ENCODE results near the gene DNHD1.
A peak's percentile ranks its signal among the peaks of the same experiment; 100 is the strongest.

The DNHD1 gene

DNA sequence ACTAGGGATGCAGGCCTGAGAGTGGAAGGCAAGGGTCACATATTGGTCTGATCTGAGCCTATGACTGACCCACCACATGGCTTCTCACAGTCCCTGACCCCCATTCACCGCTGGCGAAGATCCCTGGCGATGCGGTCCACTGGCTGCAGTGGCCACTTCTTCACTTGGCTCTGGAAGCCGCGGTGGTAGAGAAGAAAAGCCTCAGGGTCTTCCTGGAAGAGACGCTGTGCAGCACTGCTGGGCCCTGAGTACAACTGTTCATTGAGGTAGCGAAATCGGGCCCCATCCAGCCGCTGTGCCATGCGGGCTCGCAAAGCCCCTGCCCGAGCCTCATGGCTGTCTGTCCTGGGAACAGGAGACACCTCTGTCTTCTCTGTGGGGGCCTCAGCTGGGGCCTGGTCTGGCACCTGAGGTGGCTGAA lies 104.0 kb downstream of the DNHD1 start:
- FAIRE-seq (no peak), DNase-seq (ENCODE audit: insufficient read length) (no peak)
- TF ChIP-seq TAF1 (IDR thresholded peaks at IDR 0.05; ENCODE audit: borderline replicate concordance, low read depth, low read length): no peak
- TF ChIP-seq POLR2AphosphoS5 (IDR thresholded peaks at IDR 0.05; ENCODE audit: low read depth, low read length): no peak
- TF ChIP-seq POLR2A (IDR thresholded peaks at IDR 0.05; ENCODE audit: low read depth, low read length): no peak

DNA sequence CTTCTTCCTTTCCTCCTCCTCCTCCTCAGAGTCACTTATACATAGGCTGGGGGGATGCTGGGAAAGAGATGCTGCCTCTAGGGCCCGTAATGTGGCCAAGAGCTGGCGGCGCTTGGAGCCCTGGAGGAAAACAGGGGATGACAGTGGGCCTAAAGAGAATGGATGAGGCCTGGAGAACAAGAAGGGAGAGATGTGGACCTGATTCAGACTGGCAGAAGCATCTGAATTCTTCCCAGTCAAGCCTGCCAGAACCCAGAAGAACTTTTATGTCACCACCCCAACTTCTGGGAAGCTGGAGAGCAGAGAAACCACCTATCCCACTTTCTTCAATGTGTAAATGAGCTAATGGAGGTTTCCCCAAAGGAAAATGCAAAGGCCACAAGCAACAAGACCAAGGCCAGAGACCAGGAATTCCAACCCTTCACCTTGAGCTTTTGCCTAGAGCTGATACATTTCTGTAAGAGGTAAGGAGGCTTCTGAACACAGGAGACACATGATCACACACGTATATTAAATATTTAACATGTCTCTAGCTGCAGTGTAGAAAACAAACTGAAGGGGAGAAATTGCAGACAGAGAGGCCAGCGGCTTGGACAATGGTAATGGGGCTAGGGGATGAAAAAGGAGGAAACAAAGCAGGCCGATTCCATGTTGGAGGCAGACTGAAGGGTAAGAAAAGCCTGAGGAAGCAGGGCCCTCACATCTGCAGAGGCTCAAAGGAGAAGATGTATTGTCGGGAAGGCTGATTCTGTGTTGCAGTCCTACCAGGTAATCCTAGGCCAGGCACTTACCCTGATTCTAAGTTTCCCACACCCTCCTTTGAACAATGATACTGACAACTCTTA lies 105.2 kb downstream of the DNHD1 start:
- FAIRE-seq (no peak), DNase-seq (ENCODE audit: insufficient read length) (no peak)
- TF ChIP-seq TAF1 (IDR thresholded peaks at IDR 0.05; ENCODE audit: borderline replicate concordance, low read depth, low read length): no peak
- TF ChIP-seq POLR2AphosphoS5 (IDR thresholded peaks at IDR 0.05; ENCODE audit: low read depth, low read length): no peak
- no peak for TF ChIP-seq POLR2A (IDR thresholded peaks at IDR 0.05; ENCODE audit: low read depth, low read length)

DNA sequence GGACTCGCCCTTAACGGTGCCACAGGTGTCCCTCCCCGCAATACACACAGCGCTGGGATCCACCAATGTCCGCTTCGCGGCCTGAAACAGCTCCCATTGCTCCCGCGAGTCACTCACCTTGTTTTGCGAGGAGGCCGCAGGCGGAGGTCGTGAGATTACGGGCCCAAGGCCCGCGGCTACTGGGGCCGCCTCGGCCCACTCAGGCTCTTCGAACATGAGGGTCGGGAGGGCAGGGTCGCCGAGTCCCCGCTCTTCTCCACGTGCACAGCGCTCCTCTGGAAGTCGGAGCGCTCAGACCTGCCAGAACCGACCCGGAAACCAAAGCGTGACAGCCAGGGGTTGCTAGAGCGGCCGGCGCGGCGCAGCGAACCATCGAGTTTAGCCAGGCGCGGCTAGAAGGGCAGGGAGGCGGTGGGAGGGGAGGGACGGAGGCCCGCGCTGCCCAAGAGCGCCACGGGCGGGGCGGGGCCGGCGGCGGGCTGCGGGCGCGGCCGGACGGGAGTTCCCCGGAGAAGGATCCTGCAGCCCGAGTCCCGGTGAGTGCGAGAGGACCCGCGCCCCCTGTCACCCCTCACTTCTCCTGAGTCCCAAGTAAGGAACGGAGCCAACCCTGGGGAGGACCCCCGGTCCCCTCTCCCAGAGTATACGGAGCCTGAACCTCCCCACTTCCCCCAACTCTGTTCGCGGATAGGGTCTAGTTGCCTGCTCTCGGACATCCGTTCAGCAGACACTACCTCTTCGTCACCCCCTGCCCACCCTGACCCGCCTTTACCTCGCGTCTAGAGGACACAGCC lies 106.4 kb downstream of the DNHD1 start, which contains the start of the genes ILK and RRP8:
Gene ILK, plus strand, starts transcription at position 488 of the 794 bp plus-strand sequence. CDS start 498 bp downstream, outside the sequence.
Gene RRP8, minus strand, starts transcription at position 330 of the 794 bp plus-strand sequence. Its CDS starts 114 bp downstream, at position 216.
- FAIRE-seq: peak; percentile 99
- DNase-seq (ENCODE audit: insufficient read length): peak; percentile 93
- TF ChIP-seq POLR2AphosphoS5 (IDR thresholded peaks at IDR 0.05; ENCODE audit: low read depth, low read length) (peak; percentile 80), POLR2A (IDR thresholded peaks at IDR 0.05; ENCODE audit: low read depth, low read length) (peak; percentile 85), TAF1 (IDR thresholded peaks at IDR 0.05; ENCODE audit: borderline replicate concordance, low read depth, low read length) (peak; percentile 84)

DNA sequence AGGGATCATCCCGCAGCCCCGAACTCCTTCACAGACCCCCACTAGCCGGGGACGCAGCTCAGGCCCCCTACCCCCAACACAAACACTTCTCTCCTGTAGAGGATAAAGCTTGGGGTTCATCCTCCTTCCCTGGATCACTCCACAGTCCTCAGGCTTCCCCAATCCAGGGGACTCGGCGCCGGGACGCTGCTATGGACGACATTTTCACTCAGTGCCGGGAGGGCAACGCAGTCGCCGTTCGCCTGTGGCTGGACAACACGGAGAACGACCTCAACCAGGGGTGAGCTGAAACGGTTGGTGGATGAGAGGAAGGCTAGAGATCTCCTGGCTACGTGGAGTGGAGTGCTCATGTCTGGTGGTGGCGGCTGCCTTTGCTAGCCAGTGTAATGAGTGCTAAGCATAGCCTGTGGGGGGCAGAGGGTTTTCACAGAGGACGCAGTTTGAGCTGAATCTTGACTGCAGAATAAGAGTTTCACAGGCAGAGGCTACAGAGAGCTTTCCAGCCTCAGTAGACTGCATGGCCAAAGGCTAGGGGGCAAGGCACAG lies 107.1 kb downstream of the DNHD1 start:
- 0 out of 2 replicates have a peak, but pooled peaks have one; percentile 51 for TF ChIP-seq POLR2A (IDR thresholded peaks at IDR 0.05; ENCODE audit: low read depth, low read length)
- TF ChIP-seq POLR2AphosphoS5 (IDR thresholded peaks at IDR 0.05; ENCODE audit: low read depth, low read length): no peak; the same call in 1 of the 2 replicates
- 0 out of 2 replicates have a peak, but pooled peaks have one; percentile 46 for TF ChIP-seq TAF1 (IDR thresholded peaks at IDR 0.05; ENCODE audit: borderline replicate concordance, low read depth, low read length)
- FAIRE-seq: peak; percentile 91
- no peak for DNase-seq (ENCODE audit: insufficient read length)

DNA sequence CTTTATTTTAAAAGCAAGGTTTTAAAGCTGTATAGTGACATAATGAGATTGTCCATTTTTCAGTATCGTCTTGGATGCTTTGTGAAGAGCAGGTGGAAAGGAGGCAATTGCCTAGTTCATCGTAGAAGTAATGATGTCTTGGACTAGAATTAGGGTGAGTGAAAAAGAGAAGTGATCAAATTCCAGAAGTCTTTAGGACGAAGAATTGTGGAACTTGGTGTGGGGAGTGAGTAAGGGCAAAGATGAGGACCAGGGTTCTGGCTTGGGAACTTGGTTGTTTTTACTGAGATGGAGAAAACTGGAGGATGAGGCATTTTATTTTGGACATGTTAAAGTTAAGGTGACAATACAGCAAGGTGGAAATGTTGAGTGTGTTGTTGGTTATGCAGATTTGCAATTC lies 107.7 kb downstream of the DNHD1 start:
- DNase-seq (ENCODE audit: insufficient read length) (no peak), FAIRE-seq (peak; percentile 21)
- TF ChIP-seq TAF1 (IDR thresholded peaks at IDR 0.05; ENCODE audit: borderline replicate concordance, low read depth, low read length) (no peak), POLR2A (IDR thresholded peaks at IDR 0.05; ENCODE audit: low read depth, low read length) (no peak), POLR2AphosphoS5 (IDR thresholded peaks at IDR 0.05; ENCODE audit: low read depth, low read length) (no peak)

DNA sequence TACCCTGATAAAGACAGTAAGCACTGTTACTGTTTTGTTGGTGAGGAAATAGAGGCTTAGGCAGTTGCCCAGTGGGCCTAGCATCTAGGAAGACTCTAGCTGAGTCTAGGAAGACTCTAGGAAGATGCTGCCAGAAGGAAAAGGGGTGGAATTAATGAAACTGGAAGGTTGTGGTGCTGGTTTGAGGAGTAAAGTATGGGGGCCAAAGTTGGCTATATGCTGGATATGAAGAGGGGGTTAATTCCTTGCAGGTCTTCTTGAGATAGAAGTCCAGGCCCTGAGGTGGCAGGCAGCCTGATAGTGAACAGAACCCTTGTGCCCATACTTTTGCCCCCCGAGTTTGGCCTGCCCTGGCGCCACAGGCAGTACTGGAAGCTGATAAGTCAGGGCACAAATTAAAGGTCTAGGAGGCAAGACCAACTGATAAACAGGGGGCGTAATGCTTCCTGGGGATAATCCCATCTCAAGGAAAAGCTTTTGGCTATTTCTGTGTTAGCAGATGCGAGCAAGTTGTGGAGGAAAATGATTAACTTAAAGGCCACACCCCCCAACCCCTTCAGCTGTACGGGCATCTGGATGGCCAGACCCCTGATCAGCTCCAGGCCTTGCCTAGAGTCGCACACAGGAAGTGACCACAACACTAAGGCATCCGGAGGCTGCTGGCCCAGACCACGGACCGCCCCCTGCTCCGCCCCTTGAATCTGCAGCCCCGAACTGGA lies 109.5 kb downstream of the DNHD1 start:
- TF ChIP-seq TAF1 (IDR thresholded peaks at IDR 0.05; ENCODE audit: borderline replicate concordance, low read depth, low read length) (no peak), POLR2A (IDR thresholded peaks at IDR 0.05; ENCODE audit: low read depth, low read length) (peak; percentile 34)
- DNase-seq (ENCODE audit: insufficient read length): no peak
- peak; percentile 91 for FAIRE-seq

DNA sequence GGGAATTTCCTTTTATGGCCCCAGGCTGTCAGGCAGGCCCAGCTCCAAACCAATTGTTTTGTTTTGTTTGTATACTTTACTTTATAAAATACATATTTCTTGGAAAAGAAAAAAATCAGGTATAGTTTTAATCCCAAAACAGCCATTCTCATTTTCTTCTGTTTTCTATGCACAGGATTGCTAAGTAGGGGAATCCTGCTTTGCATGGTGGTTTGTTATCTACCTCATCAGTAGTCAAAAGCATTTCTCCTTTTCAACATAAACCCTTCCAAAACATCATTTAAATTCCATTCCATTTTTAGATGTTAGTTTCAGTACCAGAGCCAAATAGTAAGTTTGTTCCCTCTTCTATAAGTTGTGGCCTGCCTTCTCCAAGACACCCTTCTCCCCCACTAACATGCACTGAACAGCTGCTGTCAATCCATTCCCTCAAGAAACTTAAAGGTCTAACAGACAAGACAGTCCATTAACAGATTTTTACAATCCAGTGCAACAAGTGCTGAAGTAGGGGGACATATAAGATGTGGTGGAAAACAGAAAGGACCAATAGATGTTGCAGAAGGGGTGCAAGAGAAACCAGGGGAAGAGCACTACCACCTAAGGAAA lies 110.2 kb downstream of the DNHD1 start:
- FAIRE-seq (peak; percentile 14), DNase-seq (ENCODE audit: insufficient read length) (no peak)
- TF ChIP-seq POLR2AphosphoS5 (IDR thresholded peaks at IDR 0.05; ENCODE audit: low read depth, low read length) (no peak; the same call in 1 of the 2 replicates), TAF1 (IDR thresholded peaks at IDR 0.05; ENCODE audit: borderline replicate concordance, low read depth, low read length) (no peak), POLR2A (IDR thresholded peaks at IDR 0.05; ENCODE audit: low read depth, low read length) (no peak)

DNA sequence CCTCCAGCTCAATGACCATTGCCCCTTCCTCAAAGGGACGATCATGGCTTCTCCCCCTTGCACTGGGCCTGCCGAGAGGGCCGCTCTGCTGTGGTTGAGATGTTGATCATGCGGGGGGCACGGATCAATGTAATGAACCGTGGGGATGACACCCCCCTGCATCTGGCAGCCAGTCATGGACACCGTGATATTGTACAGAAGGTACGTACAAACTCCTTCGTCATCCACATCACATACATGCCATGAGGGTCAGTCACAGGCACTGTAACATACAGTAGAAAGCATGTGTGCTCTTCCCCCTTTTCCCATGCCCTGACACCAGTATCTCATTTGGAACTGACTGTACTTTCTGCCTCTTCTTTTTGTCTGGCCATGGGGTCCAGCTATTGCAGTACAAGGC lies 110.9 kb downstream of the DNHD1 start:
- no peak for FAIRE-seq
- TF ChIP-seq POLR2A (IDR thresholded peaks at IDR 0.05; ENCODE audit: low read depth, low read length) (no peak), TAF1 (IDR thresholded peaks at IDR 0.05; ENCODE audit: borderline replicate concordance, low read depth, low read length) (no peak)

DNA sequence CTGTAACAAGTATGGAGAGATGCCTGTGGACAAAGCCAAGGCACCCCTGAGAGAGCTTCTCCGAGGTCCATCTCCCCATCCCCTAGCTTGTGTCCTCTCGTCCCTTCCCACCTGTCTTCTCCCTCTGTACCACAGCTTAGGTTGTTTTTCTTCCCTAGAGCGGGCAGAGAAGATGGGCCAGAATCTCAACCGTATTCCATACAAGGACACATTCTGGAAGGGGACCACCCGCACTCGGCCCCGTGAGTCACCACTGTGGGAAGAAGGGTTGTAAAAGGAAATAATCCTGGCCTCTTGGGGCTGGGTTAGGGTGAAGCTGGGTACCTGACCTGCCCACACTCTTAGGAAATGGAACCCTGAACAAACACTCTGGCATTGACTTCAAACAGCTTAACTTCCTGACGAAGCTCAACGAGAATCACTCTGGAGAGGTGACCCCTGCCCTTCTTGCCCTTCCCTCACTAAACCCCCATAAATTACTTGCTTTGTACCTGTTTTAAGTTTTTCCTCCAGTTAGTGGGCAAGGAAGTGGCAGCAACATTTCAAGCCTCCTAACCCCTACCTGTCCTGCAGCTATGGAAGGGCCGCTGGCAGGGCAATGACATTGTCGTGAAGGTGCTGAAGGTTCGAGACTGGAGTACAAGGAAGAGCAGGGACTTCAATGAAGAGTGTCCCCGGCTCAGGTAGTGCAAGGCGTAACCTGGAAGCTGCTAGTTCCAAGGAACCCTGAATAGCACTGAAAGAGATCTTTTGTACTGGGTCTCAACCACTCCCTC lies 111.8 kb downstream of the DNHD1 start:
- TF ChIP-seq POLR2AphosphoS5 (IDR thresholded peaks at IDR 0.05; ENCODE audit: low read depth, low read length) (peak; percentile 7; the same call in 1 of the 2 replicates), POLR2A (IDR thresholded peaks at IDR 0.05; ENCODE audit: low read depth, low read length) (peak; percentile 22; the same call in 1 of the 2 replicates), TAF1 (IDR thresholded peaks at IDR 0.05; ENCODE audit: borderline replicate concordance, low read depth, low read length) (no peak)
- DNase-seq (ENCODE audit: insufficient read length) (no peak), FAIRE-seq (no peak)

More for the DNA sequence above, 110.9 kb downstream of the DNHD1 start:
- no peak for DNase-seq (ENCODE audit: insufficient read length)

Data from GM12892 (cell line).